Measurements from ENCODE around the gene METTL9.
"Not testable (repeated sequence)": the region's sequence is repeated elsewhere in the genome, so short reads cannot be mapped to it uniquely, and the experiment has no call there.

DNA sequence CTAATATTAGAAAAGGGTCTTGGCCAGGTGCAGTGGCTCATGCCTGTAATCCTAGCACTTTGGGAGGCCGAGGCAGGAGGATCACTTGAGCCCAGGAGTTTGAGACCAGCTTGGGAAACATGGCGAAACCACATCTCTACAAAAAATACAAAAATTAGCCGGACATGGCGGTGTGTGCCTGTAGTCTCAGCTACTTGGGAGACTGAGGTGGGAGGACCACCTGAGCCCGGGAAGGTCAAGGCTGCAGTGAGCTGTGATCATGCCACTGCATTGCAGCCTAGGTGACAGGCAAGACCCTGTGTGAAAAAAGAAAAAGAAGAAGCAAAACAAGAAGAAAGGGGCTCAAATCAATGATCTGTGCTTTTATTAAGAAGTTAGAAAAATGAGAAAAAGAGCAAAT, 21.1 kb upstream of the METTL9 start:
- TF ChIP-seq, protein P1, sequence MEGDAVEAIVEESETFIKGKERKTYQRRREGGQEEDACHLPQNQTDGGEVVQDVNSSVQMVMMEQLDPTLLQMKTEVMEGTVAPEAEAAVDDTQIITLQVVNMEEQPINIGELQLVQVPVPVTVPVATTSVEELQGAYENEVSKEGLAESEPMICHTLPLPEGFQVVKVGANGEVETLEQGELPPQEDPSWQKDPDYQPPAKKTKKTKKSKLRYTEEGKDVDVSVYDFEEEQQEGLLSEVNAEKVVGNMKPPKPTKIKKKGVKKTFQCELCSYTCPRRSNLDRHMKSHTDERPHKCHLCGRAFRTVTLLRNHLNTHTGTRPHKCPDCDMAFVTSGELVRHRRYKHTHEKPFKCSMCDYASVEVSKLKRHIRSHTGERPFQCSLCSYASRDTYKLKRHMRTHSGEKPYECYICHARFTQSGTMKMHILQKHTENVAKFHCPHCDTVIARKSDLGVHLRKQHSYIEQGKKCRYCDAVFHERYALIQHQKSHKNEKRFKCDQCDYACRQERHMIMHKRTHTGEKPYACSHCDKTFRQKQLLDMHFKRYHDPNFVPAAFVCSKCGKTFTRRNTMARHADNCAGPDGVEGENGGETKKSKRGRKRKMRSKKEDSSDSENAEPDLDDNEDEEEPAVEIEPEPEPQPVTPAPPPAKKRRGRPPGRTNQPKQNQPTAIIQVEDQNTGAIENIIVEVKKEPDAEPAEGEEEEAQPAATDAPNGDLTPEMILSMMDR (IDR thresholded peaks at IDR 0.05) = not testable (repeated sequence)
- TF ChIP-seq POLR2A, EP300 (IDR thresholded peaks at IDR 0.05): not testable (repeated sequence)

All from tibial nerve (tissue), 4 donors.